ENCODE results near the gene SNAPC4.

The SNAPC4 gene

GRCh38 chr9:136385015-136385414, 15.0 kb downstream of the SNAPC4 start:
- no peak for DNase-seq

- no peak for DNase-seq
Observed at GRCh38 chr9:136383436-136383835, 16.5 kb downstream of the SNAPC4 start.

- no peak for DNase-seq
Observed at GRCh38 chr9:136381966-136382513, 17.9 kb downstream of the SNAPC4 start.

GRCh38 chr9:136381311-136381710, 18.7 kb downstream of the SNAPC4 start:
- DNase-seq = no peak

GRCh38 chr9:136380381-136380780, 19.6 kb downstream of the SNAPC4 start:
- no peak for DNase-seq

GRCh38 chr9:136379891-136380290, 20.1 kb downstream of the SNAPC4 start:
- DNase-seq = no peak

- no peak for DNase-seq
Observed at GRCh38 chr9:136379401-136379800, 20.6 kb downstream of the SNAPC4 start.

- DNase-seq = no peak
Observed at GRCh38 chr9:136379003-136379287, 21.0 kb downstream of the SNAPC4 start.

- DNase-seq = no peak
Observed at GRCh38 chr9:136378170-136379002, 21.6 kb downstream of the SNAPC4 start.

- DNase-seq = no peak
Observed at GRCh38 chr9:136377341-136378169, 22.4 kb downstream of the SNAPC4 start.

- DNase-seq = no peak
Observed at GRCh38 chr9:136376457-136376856, 23.5 kb downstream of the SNAPC4 start.

- no peak for DNase-seq
Observed at GRCh38 chr9:136375096-136375495, 24.9 kb downstream of the SNAPC4 start.

GRCh38 chr9:136374183-136374575, 25.8 kb downstream of the SNAPC4 start:
- no peak for DNase-seq

- no peak for DNase-seq
Observed at GRCh38 chr9:136373300-136374182, 26.4 kb downstream of the SNAPC4 start, which contains the start of gene CARD9. TSS of gene CARD9 (minus strand) at chr9:136373669. CDS start at chr9:136372078, 1,591 bp downstream.

GRCh38 chr9:136372561-136373299, 27.2 kb downstream of the SNAPC4 start:
- peak; percentile 8 for DNase-seq

GRCh38 chr9:136372006-136372405, 28.0 kb downstream of the SNAPC4 start:
- DNase-seq = no peak

- no peak for DNase-seq
Observed at GRCh38 chr9:136371533-136371880, 28.5 kb downstream of the SNAPC4 start.

GRCh38 chr9:136370687-136371532, 29.1 kb downstream of the SNAPC4 start:
- DNase-seq = no peak

- no peak for DNase-seq
Observed at GRCh38 chr9:136370037-136370436, 29.9 kb downstream of the SNAPC4 start.

- DNase-seq = no peak
Observed at GRCh38 chr9:136368190-136368589, 31.8 kb downstream of the SNAPC4 start.

Measured in KG1 (cell line).